ENCODE measurements around the gene NUDT16.

NUDT16 gene

DNA sequence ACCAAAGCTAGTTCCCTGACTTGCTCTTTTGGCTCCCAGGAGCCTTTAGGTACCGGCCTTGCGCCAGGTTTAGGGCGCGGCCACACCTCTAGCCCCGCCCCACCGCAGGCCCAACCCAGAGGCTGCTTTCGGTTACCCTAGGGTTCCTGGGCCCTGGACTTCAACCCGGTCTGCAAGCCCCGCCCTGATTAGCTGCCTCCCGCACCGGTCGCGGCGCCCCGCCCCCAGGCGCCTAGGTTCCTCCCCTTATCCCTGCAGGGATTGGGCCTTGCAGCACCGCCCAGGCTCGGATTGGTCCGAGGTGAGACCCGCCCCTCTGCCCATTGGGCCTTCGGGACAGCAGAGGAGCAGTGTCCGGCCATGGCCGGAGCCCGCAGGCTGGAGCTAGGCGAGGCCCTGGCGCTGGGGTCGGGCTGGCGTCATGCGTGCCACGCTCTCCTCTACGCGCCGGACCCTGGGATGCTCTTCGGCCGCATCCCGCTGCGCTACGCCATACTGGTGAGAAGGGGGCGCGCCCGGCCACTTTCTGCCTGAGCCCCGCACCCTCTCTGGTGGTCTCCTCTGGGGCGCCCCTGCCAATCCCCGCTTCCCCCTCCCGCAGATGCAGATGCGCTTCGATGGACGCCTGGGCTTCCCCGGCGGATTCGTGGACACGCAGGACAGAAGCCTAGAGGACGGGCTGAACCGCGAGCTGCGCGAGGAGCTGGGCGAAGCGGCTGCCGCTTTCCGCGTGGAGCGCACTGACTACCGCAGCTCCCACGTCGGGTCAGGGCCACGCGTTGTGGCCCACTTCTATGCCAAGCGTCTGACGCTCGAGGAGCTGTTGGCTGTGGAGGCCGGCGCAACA, at the start of gene NUDT16:
TSS of gene NUDT16 (plus strand) at position 330 of the 847 bp plus-strand sequence. CDS start at position 361, 31 bp downstream.
- Histone ChIP-seq H3K27me3 (ENCODE audit: control insufficient read depth, insufficient read depth, low read length) (no peaks in the 10 kb centered on the region), H3K4me1 (ENCODE audit: control insufficient read depth, insufficient read depth, low read length) (peaks cover 11% of the 10 kb centered on the region), H3K27ac (ENCODE audit: low read depth, low read length) (peak within 1 kb of the TSS; percentile 82), H3K36me3 (ENCODE audit: control insufficient read depth, insufficient read depth, low read length) (peaks cover 11% of the 10 kb centered on the region), H3K4me3 (ENCODE audit: low read length) (peak within 1 kb of the TSS; percentile 98), H3K9ac (ENCODE audit: low read length) (peak within 1 kb of the TSS; percentile 90)

GRCh38 chr3:131338948-131339640, 42.5 kb upstream of the NUDT16 start:
- Histone ChIP-seq H3K27me3 (ENCODE audit: control insufficient read depth, insufficient read depth, low read length) (no peaks in the 10 kb centered on the region), H3K9ac (ENCODE audit: low read length) (no peak overlapping the region), H3K27ac (ENCODE audit: low read depth, low read length) (no peak overlapping the region), H3K36me3 (ENCODE audit: control insufficient read depth, insufficient read depth, low read length) (no peaks in the 10 kb centered on the region), H3K4me3 (ENCODE audit: low read length) (no peak overlapping the region), H3K4me1 (ENCODE audit: control insufficient read depth, insufficient read depth, low read length) (no peaks in the 10 kb centered on the region)

DNA sequence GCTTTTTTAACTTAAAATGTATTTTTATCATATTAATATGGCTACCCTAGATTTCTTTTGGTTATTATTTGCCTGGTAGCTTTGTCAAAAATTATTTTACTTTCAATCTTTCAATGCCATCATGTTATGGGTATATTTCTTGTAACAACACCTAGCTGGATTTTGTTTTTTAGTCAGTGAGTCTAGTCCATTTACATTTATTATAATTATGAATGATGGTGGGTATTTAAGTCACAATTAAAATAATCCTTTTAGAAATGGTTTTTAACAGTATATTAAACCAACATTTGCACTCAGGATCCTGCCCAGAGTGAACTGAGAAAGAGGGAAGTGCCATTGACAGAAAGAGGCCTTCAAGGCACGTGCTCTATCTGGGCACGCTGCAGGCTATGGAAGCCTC, 39.8 kb upstream of the NUDT16 start:
- no peak overlapping the region for H3K27ac ChIP-seq (ENCODE audit: low read depth, low read length)
- no peaks in the 10 kb centered on the region for H3K4me1 ChIP-seq (ENCODE audit: control insufficient read depth, insufficient read depth, low read length)
- H3K36me3 ChIP-seq (ENCODE audit: control insufficient read depth, insufficient read depth, low read length): no peaks in the 10 kb centered on the region
- H3K9ac ChIP-seq (ENCODE audit: low read length): no peak overlapping the region
- no peaks in the 10 kb centered on the region for H3K27me3 ChIP-seq (ENCODE audit: control insufficient read depth, insufficient read depth, low read length)
- H3K4me3 ChIP-seq (ENCODE audit: low read length): no peak overlapping the region

DNA sequence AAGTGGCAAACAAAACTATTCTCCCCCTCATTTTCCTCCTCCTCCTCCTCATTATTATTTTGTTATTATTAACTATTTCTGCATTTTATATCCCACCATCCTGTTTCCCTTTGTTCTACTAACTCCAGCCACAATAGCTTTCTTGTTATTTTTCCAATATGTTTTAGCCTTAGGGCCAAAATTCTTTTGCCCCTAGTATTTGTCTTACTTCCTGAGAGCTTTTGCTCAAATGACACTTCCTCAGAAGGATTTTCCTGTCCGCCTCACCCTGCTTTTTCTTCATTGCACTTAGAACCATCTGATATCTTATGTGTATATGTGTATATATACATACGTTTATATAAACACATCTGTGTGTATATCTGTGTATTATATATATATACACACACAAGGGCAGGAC, 32.7 kb upstream of the NUDT16 start:
- Histone ChIP-seq H3K4me3 (ENCODE audit: low read length) (no peak overlapping the region), H3K27ac (ENCODE audit: low read depth, low read length) (no peak overlapping the region), H3K36me3 (ENCODE audit: control insufficient read depth, insufficient read depth, low read length) (no peaks in the 10 kb centered on the region), H3K4me1 (ENCODE audit: control insufficient read depth, insufficient read depth, low read length) (no peaks in the 10 kb centered on the region), H3K9ac (ENCODE audit: low read length) (no peak overlapping the region), H3K27me3 (ENCODE audit: control insufficient read depth, insufficient read depth, low read length) (no peaks in the 10 kb centered on the region)

- Histone ChIP-seq H3K9ac (ENCODE audit: low read length) (no peak overlapping the region), H3K4me3 (ENCODE audit: low read length) (no peak overlapping the region), H3K36me3 (ENCODE audit: control insufficient read depth, insufficient read depth, low read length) (no peaks in the 10 kb centered on the region), H3K27ac (ENCODE audit: low read depth, low read length) (no peak overlapping the region), H3K27me3 (ENCODE audit: control insufficient read depth, insufficient read depth, low read length) (no peaks in the 10 kb centered on the region), H3K4me1 (ENCODE audit: control insufficient read depth, insufficient read depth, low read length) (no peaks in the 10 kb centered on the region)
These were observed 32.1 kb upstream of the NUDT16 start for GRCh38 chr3:131349454-131349853.

- Histone ChIP-seq H3K27me3 (ENCODE audit: control insufficient read depth, insufficient read depth, low read length) (no peaks in the 10 kb centered on the region), H3K4me3 (ENCODE audit: low read length) (no peak overlapping the region), H3K4me1 (ENCODE audit: control insufficient read depth, insufficient read depth, low read length) (no peaks in the 10 kb centered on the region), H3K27ac (ENCODE audit: low read depth, low read length) (no peak overlapping the region), H3K9ac (ENCODE audit: low read length) (no peak overlapping the region), H3K36me3 (ENCODE audit: control insufficient read depth, insufficient read depth, low read length) (no peaks in the 10 kb centered on the region)
These were observed 31.6 kb upstream of the NUDT16 start for GRCh38 chr3:131349946-131350347.

DNA sequence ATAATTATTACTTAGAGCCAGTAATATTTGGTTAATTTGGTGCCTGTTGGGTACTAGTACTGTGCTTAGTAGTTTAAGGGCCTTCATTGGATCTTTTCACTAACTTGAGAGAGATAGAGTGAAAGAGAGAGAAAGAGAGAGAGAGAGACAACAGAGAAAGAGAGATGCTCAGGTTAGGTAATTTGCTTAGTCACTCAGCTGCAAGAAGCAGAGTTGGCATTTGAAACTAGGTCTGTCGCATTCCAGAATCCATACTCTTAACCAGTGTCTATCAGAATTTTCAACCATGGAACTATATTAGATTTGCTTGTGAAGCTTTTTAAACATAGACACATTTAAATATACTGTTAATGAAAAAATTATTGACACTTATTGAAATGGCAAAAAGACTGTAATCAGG, 31.1 kb upstream of the NUDT16 start:
- Histone ChIP-seq H3K9ac (ENCODE audit: low read length) (no peak overlapping the region), H3K27ac (ENCODE audit: low read depth, low read length) (no peak overlapping the region), H3K27me3 (ENCODE audit: control insufficient read depth, insufficient read depth, low read length) (no peaks in the 10 kb centered on the region), H3K4me3 (ENCODE audit: low read length) (no peak overlapping the region), H3K4me1 (ENCODE audit: control insufficient read depth, insufficient read depth, low read length) (no peaks in the 10 kb centered on the region), H3K36me3 (ENCODE audit: control insufficient read depth, insufficient read depth, low read length) (no peaks in the 10 kb centered on the region)

DNA sequence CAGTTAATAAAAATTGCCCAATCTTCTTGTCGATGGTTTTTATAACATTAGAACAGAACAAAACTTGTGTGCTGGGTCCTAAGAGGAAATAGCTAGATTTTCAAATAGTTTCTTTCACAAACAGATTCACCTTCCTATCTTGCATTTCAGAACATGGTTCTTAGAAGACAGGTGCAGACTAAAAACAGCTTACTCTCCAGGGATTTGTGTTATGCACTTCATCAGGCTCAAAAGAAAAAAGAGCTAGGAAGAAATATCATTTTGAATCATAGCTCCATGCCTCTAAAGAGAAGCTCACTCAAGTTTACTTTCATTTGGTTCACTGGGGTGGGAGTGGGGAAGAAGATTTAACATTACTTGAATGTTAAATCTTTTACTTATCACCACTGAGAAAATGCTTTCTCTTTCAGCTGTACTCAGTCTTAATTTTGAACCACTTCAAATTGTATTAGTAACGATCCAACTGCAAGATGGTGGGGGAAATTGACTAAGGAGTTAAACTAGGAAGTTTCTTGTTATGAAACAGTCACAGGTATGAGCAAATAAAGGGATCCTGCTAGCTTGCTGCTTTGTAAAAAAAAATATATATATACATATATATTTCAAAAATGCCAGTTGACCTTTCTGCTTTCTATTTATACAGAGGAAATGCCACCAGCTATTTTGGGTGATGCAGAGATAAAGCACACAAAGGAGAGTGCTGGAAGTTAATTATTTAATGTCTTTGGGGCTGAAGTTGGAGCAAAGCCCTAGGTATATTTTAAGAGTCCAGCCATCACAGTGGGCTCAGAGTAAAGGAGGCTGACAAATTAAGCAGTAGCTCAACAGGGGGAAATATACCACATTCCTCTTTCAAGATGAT, 28.3 kb upstream of the NUDT16 start:
- Histone ChIP-seq H3K36me3 (ENCODE audit: control insufficient read depth, insufficient read depth, low read length) (no peaks in the 10 kb centered on the region), H3K4me1 (ENCODE audit: control insufficient read depth, insufficient read depth, low read length) (no peaks in the 10 kb centered on the region), H3K27ac (ENCODE audit: low read depth, low read length) (no peak overlapping the region), H3K27me3 (ENCODE audit: control insufficient read depth, insufficient read depth, low read length) (no peaks in the 10 kb centered on the region), H3K9ac (ENCODE audit: low read length) (no peak overlapping the region), H3K4me3 (ENCODE audit: low read length) (no peak overlapping the region)

- H3K4me3 ChIP-seq (ENCODE audit: low read length): no peak overlapping the region
- no peaks in the 10 kb centered on the region for H3K4me1 ChIP-seq (ENCODE audit: control insufficient read depth, insufficient read depth, low read length)
- no peak overlapping the region for H3K27ac ChIP-seq (ENCODE audit: low read depth, low read length)
These were observed 27.6 kb upstream of the NUDT16 start for GRCh38 chr3:131353986-131354385.

DNA sequence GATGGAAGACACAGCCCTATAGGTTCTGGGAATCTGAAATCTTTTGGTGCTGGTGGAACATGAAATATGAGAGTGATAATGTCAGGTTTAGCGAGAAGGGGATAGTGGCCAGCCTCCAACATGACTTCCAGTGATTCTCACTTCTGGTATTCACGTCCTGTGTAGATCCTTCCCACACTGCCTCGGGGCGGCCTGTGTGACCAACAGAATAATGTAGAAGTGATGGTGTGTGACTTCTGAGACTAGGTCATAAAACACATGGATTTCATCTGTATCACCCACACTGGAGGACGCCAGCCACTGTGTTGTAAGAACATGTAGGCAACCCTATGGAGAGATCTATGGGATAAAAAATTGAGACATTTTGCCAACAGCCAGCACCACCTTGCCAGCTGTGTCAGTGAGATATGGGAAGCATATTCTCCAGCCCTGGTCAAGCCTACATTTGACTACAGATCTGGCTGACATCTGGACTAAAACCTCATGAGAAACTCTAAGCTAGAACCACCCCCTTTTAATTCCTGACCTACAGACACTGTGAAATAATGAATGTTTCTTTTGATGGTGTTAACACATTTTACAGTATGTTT, 25.5 kb upstream of the NUDT16 start:
- no peak overlapping the region for H3K4me3 ChIP-seq (ENCODE audit: low read length)
- H3K27me3 ChIP-seq (ENCODE audit: control insufficient read depth, insufficient read depth, low read length): no peaks in the 10 kb centered on the region

More at GRCh38 chr3:131353986-131354385, 27.6 kb upstream of the NUDT16 start:
- Histone ChIP-seq H3K9ac (ENCODE audit: low read length) (no peak overlapping the region), H3K27me3 (ENCODE audit: control insufficient read depth, insufficient read depth, low read length) (no peaks in the 10 kb centered on the region), H3K36me3 (ENCODE audit: control insufficient read depth, insufficient read depth, low read length) (no peaks in the 10 kb centered on the region)

DNA sequence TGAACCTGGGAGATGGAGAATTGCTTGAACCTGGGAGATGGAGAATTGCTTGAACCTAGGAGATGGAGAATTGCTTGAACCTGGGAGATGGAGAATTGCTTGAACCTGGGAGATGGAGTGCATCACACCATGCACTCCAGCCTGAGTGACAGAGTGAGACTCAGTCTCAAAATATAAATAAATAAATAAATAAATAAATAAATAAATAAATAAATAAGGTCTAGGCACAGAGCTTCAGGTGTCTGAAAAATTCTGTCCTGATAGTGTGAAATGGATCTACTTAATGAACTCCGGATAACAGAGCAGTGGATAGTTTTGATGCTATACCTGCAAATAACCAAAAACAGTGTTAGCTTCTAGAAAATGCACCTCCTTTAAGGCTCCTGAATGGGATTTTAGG, 24.3 kb upstream of the NUDT16 start:
- no peaks in the 10 kb centered on the region for H3K27me3 ChIP-seq (ENCODE audit: control insufficient read depth, insufficient read depth, low read length)
- no peak overlapping the region for H3K27ac ChIP-seq (ENCODE audit: low read depth, low read length)
- no peak overlapping the region for H3K9ac ChIP-seq (ENCODE audit: low read length)
- no peaks in the 10 kb centered on the region for H3K36me3 ChIP-seq (ENCODE audit: control insufficient read depth, insufficient read depth, low read length)
- H3K4me3 ChIP-seq (ENCODE audit: low read length): no peak overlapping the region
- peaks cover 2% of the 10 kb centered on the region for H3K4me1 ChIP-seq (ENCODE audit: control insufficient read depth, insufficient read depth, low read length)

More for the DNA sequence above, 25.5 kb upstream of the NUDT16 start:
- no peak overlapping the region for H3K27ac ChIP-seq (ENCODE audit: low read depth, low read length)
- no peaks in the 10 kb centered on the region for H3K4me1 ChIP-seq (ENCODE audit: control insufficient read depth, insufficient read depth, low read length)
- H3K36me3 ChIP-seq (ENCODE audit: control insufficient read depth, insufficient read depth, low read length): no peaks in the 10 kb centered on the region
- no peak overlapping the region for H3K9ac ChIP-seq (ENCODE audit: low read length)
